Measurements from ENCODE around the gene SLC25A19.
A peak's percentile ranks its signal among the peaks of the same experiment; 100 is the strongest.
"Not testable (repeated sequence)": the region's sequence is repeated elsewhere in the genome, so short reads cannot be mapped to it uniquely, and the experiment has no call there.

The SLC25A19 gene

DNA sequence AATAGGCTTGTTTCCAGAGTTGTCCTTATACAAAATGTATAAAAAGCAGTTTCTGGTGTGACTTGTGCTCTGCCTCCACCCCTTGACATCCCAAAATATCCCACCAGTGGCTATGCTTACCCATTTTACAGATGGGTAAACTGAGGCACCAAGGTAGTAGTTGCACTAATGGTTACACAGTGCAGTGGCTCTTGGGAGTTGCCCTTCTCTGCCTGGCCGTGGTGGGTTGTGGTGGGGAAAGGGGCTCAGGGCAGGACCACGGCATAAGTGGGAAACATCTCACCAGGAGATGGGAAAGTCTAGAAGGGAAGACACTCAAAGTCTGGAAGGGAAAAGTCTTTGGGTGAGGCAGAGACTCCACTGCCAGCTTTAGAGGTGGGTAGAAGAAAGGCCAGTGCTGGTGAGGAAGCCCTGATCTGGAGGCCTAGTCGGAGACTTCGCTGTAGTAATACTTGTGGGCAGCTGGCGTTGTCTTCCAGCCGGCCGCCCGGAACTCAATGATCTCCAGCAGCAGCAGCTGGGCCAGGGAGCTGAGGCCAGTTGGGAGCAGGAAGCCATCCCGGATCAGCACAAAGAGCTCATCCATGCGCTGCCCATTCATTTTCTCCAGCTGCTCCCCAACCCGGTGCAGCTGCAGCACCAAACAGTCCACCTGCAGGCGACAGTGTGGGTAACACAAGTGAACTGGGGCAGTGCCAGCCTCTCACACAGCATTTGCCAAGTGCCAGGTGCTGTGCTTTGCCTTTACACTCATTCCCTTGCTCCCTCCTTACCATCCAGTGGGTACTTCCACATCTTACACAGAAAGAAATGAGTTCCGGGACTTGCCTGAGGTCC lies 22.7 kb downstream of the SLC25A19 start:
- DNase-seq, result no peak

DNA sequence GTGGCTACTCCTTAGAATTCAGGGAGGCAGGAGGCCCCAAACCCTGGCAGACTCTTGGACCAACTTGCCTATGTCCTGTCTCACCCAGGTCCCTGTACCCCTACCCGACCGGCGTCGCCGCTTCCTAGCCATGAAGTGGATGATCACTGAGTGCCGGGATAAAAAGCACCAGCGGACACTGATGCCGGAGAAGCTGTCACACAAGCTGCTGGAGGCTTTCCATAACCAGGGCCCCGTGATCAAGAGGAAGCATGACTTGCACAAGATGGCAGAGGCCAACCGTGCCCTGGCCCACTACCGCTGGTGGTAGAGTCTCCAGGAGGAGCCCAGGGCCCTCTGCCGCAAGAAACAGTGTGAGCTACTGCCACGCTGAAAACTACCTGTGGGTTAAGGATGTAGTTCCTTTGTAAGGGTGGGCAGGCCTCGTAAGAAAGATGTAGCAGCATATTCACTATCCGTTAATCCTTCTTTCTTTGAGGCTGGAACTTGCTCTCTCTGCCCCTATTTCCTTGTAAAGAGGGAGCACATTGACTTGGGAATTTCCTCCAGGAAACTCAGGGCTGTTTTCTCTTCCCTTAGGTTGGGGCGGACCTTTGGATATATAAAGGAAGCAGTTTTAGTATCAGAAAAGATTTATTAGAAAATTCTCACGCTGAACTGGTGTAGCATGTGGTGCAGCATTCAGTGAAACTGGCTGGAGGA lies 23.5 kb downstream of the SLC25A19 start:
- DNase-seq, result no peak

GRCh38 chr17:75263055-75263454 lies 26.2 kb downstream of the SLC25A19 start:
- peak; percentile 50 for DNase-seq

DNA sequence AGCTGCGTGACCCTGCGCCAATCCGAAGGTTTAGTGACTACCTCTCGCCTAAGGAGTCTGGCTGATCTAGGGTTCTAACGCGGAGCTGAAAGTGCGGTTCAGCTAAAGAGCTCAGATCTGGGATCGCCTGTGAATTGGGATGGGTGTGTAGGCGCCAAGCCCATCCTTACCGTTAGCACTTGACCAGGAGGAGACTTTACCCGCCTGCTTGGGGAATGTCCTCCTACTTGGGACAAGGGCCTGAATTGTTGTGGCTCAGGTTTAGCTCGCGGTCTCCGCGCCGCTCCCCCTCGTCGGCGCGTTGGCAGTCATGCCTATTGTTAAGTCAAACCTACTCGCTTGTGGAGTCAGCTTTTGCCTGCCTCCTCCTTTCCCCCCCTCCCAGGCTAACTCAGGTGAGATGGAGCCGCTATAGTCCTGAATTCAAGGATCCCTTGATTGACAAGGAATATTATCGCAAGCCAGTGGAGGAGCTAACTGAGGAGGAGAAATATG lies 27.1 kb downstream of the SLC25A19 start:
- DNase-seq, result no peak

GRCh38 chr17:75261336-75262111 lies 27.7 kb downstream of the SLC25A19 start, which contains the start of the genes GGA3 and MRPS7:
GGA3 (minus strand) TSS chr17:75261606; CDS start chr17:75261587, 19 bp downstream.
MRPS7 (plus strand) TSS chr17:75261879; CDS start chr17:75261901, 22 bp downstream.
- peak; percentile 98 for DNase-seq

- peak; percentile 60 for DNase-seq
Observed at GRCh38 chr17:75260641-75261335, 28.4 kb downstream of the SLC25A19 start.

DNA sequence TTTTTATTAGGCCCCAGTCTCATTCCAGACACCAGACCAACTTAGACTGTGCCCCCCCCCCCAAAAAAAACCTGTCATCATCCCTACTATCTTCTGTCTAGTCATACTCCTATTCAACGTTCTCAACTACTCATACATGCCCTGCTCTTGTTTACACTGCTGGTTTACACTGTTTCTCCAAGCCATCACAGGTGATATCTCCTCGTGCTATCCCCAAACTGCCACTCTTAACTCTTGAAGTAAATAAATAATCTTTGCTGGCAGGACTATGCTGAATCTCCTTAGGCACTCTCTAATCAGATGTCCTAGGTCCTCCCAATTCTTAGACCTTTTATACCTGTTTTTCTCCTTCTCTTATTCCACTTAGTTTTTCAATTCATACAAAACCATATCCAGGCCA lies 32.0 kb downstream of the SLC25A19 start:
- DNase-seq, result not testable (repeated sequence)

DNA sequence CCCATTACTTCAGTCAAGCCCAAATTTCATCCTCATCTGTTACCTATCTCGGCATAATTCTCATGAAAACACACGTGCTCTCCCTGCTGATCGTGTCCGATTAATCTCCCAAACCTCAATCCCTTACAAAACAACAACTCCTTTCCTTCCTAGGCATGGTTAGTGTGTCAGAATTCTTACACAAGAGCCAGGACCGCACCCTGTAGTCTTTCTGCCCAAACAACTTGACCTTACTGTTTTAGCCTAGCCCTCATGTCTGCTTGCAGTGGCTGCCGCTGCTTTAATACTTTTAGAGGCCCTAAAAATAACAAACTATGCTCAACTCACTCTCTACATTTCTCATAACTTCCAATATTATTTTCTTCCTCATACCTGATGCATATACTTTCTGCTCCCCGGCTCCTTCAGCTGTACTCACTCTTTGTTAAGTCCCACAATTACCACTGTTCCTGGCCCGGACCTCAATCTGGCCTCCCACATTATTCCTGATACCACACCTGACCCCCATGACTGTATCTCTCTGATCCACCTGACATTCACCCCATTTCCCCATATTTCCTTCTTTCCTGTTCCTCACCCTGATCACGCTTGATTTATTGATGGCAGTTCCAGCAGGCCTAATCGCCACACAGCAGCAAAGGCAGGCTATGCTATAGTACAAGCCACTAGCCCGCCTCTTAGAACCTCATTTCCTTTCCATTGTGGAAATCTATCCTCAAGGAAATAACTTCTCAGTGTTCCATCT lies 33.1 kb downstream of the SLC25A19 start:
- not testable (repeated sequence) for DNase-seq

GRCh38 chr17:75252039-75252816 lies 37.0 kb downstream of the SLC25A19 start:
- DNase-seq, result no peak

DNA sequence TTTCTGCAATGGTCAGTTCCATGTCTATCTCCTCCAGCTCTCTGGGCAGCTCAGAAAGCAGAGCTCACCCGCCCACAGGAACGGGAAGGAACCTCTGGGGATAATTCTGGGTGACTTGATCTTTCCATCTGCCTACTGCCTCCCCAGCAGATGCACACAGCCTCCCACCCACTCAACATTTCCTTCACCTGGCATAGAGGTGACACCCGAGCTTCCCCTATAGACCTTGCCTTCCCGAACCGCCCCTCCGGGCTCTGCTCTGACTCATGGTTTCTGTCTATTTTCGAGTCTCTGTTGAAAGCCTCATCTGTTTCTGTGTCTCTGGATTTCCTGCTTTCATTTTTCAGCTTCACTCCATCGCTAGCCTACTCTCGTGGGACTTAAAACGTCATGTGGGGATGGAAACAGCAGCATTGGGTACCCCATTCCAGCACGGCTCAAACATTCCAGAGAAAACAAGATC lies 39.2 kb downstream of the SLC25A19 start:
- no peak for DNase-seq

DNA sequence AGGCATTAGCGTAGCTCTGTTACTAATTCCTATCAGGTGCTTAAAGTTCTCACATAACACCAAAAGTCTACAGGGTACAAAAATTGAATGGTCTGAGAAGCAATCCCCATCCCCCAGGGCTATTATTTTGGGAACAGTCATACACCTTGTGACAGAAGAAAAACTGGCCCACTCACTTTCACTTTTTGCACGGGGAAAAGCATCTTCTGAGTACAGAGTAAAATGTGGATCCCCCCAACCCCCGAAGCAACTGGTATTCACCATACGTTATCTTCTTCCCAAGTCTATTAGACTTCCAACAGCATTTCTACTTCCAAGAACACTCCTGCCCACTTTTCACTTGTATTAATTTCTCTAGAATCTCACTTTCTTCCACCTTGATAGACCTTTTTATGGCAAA lies 39.7 kb downstream of the SLC25A19 start:
- no peak for DNase-seq

- DNase-seq, result no peak
Observed at GRCh38 chr17:75246404-75246803, 42.8 kb downstream of the SLC25A19 start.

DNA sequence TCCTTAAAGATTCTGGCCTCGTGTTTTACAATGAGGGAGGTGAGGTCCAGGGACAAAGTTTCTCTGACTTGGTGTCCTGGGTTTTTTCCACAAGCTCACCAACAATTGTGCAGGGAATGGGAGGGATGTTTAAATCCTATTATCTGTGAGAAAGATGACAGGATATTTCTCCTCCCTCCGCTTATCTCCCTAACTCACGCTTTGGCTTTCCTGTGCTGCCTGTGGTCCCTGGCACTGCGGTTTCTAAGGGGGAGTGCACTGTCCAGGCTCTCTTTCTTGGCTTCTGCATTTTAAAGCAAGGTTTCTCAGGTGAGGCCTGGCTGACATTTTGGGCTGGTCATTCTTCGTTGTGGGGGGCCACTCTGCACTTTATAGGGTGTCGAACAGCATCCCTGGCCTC lies 44.2 kb downstream of the SLC25A19 start:
- no peak for DNase-seq

- DNase-seq, result no peak
Observed at GRCh38 chr17:75244133-75244866, 44.9 kb downstream of the SLC25A19 start.

DNA sequence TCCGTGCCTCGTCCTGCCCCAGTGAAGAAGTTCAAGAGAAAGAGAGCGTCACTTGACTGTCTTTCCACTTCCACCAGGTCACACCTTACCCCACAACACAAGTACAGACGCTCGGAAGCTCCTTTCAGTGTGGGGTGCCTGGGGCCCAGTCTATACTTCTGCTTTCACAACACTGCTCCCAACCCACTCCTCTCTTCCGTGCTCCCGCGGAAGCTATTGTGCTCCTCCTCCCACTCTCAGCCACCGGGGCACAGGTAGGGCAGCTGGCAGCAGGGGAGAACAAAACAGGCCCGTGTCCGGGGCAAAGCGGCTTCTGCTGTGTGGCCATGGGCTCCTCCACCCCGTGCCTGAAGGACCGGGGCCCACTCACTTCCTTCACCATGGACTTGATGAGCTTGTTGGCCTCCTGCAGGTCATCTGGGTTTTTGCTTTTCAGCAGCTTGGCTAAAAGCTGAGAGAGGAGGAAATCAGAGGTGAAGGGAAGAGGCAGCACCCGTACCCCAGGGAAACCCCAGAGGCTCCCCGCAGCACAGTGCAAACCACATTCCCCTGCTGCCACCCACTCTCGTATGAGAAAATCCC lies 46.7 kb downstream of the SLC25A19 start:
- DNase-seq, result no peak

- no peak for DNase-seq
Observed at GRCh38 chr17:75241996-75242460, 47.2 kb downstream of the SLC25A19 start.

- no peak for DNase-seq
Observed at GRCh38 chr17:75241502-75241901, 47.7 kb downstream of the SLC25A19 start.

GRCh38 chr17:75241143-75241430 lies 48.1 kb downstream of the SLC25A19 start:
- no peak for DNase-seq

DNA sequence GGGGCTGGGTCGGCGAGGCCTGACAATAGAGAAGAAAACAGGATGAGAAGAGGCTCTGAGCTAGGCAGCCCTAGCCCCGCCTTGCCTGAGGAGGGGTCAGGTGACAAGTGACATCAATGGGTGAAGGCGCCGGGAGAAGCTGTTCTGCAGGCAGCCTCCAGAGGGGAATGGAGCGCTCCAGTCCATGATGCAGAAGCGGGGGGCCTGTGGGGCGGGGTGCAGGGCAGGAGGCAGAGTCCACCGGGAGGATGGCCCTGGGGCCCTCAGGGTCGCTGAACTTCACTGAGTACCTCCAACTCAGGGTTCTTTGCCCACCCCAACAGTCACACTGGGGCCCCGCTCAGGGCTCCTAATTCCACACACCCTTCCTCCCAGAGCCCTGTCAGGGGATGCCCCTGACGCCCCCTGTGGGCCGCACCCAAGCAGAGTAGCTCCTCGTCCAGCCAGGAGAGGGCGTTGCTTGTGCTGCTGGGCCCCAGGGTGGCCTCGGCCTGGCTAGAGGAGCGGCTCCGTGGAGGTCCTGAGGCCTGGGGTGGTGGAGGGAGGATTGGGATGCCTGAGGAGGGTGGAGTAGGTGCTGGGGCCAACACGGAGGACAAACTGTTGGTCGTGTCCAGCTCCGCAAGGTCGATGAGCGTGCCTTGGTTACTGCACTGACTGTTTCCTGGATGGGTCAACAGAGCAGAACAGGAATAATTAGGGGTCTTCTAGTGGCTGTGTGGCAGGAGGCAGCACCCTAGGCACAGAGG lies 48.7 kb downstream of the SLC25A19 start:
- DNase-seq, result peak; percentile 72
